Spleen (tissue), 7 donors: ENCODE data around the gene USP5.

Experiments
- POLR2A ChIP-seq, 3 donors: fragments of 450-650 bp; IDR thresholded peaks; one replicate each; pipeline ENCODE4 v1.5.1; 2017; ENCODE audit warnings: antibody characterized with exemption in 3 of 3, mild to moderate bottlenecking in 1 of 3
- POLR2AphosphoS5 ChIP-seq, 3 donors: sonication (generic); formaldehyde crosslinking; IDR thresholded peaks; one replicate each; pipeline ENCODE4 v1.5.1; 2017; ENCODE audit warnings: antibody characterized with exemption in 3 of 3
- TF ChIP-seq, protein P1 (sequence below), 11 experiments: fragments of 200-600 bp in 7 of 11; fragments of 450-650 bp in 4 of 11; sonication (generic) in 4 of 11; IDR thresholded peaks in 8 of 11; conservative IDR thresholded peaks in 3 of 11; 1 replicate in 7 of 11; 2 replicates in 4 of 11; pipeline versions ENCODE4 v1.4.0 to v1.8.0; 2016 to 2021; ENCODE audit warnings: antibody characterized with exemption in 11 of 11, inconsistent platforms in 4 of 11, mild to moderate bottlenecking in 1 of 11
- donor health status: DM: no; HTN: no; CAD: no; lungs with moderate emphysema.
- donor health status: DM: no; HTN: no; CAD: no.
- donor health status: DM: no; HTN: no; CAD: no.

DNA sequence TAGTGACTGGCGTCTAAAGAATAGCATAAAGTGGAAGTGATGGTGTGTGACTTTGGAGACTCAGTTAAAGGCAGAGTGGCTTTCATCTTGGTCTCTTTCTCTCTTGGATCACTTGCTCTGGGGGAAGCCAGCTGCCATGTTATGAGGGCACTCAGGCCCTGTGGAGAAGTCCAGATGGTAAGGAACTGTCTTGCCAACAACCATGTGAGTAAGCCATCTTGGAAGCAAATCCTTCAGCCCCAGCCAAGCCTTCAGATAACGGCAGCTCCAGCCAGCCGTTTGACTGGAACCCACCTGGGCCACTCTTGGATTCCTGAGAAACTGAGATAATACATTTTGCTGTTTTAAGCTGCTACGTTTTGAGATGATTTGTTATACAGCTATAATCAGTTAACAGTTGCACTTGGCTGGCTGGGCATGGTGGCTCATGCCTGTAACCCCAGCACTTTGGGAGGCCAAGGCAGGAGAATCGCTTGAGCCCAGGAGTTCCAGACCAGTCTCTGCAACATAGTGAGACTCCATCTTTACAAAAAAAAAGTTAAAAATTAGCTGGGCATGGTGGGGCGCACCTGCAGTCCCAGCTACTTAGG, 45.0 kb downstream of the USP5 start:
- TF ChIP-seq, protein P1, sequence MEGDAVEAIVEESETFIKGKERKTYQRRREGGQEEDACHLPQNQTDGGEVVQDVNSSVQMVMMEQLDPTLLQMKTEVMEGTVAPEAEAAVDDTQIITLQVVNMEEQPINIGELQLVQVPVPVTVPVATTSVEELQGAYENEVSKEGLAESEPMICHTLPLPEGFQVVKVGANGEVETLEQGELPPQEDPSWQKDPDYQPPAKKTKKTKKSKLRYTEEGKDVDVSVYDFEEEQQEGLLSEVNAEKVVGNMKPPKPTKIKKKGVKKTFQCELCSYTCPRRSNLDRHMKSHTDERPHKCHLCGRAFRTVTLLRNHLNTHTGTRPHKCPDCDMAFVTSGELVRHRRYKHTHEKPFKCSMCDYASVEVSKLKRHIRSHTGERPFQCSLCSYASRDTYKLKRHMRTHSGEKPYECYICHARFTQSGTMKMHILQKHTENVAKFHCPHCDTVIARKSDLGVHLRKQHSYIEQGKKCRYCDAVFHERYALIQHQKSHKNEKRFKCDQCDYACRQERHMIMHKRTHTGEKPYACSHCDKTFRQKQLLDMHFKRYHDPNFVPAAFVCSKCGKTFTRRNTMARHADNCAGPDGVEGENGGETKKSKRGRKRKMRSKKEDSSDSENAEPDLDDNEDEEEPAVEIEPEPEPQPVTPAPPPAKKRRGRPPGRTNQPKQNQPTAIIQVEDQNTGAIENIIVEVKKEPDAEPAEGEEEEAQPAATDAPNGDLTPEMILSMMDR (IDR thresholded peaks at IDR 0.05 in 8 of 11, conservative IDR thresholded peaks at IDR 0.05 in 3 of 11), result no peak
- no peak for TF ChIP-seq POLR2AphosphoS5 (IDR thresholded peaks at IDR 0.05)
- TF ChIP-seq POLR2A (IDR thresholded peaks at IDR 0.05), result no peak
